NCI-H1105 (cell line): ENCODE data around the gene ZNF304.
A peak's percentile ranks its signal among the peaks of the same experiment; 100 is the strongest.
"Not testable (repeated sequence)": the region's sequence is repeated elsewhere in the genome, so short reads cannot be mapped to it uniquely, and the experiment has no call there.

Experiments used
- DNase-seq: peaks from one replicate; lab custom pipeline; 2025; lab: John Stamatoyannopoulos, UW

Gene ZNF304

GRCh38 chr19:57362419-57362818 is 11.3 kb downstream of the ZNF304 start:
- no peak for DNase-seq

- DNase-seq = peak; percentile 99
Observed at GRCh38 chr19:57362997-57363687, 12.1 kb downstream of the ZNF304 start, which contains the start of the genes TRAPPC2B and ZNF547. Gene TRAPPC2B (plus strand): TSS chr19:57363551. CDS start chr19:57364834, 1,283 bp downstream. Gene ZNF547 (plus strand): TSS chr19:57363551. CDS start chr19:57368556, 5,005 bp downstream.

- no peak for DNase-seq
Observed at GRCh38 chr19:57363688-57364181, 12.7 kb downstream of the ZNF304 start.

- DNase-seq = no peak
Observed at GRCh38 chr19:57366776-57367175, 15.7 kb downstream of the ZNF304 start.

GRCh38 chr19:57374179-57374578 is 23.1 kb downstream of the ZNF304 start:
- no peak for DNase-seq

GRCh38 chr19:57374647-57375046 is 23.6 kb downstream of the ZNF304 start:
- DNase-seq = not testable (repeated sequence)

- DNase-seq = no peak
Observed at GRCh38 chr19:57376151-57376550, 25.1 kb downstream of the ZNF304 start.

- DNase-seq = no peak
Observed at GRCh38 chr19:57377498-57378146, 26.6 kb downstream of the ZNF304 start.

GRCh38 chr19:57380923-57381322 is 29.9 kb downstream of the ZNF304 start:
- DNase-seq = no peak

- no peak for DNase-seq
Observed at GRCh38 chr19:57382806-57383488, 31.9 kb downstream of the ZNF304 start.

- DNase-seq = no peak
Observed at GRCh38 chr19:57389194-57389729, 38.2 kb downstream of the ZNF304 start.

GRCh38 chr19:57389730-57390598 is 38.9 kb downstream of the ZNF304 start, which contains the start of gene ZNF548:
Gene ZNF548 (plus strand): TSS chr19:57389854. CDS start chr19:57390100, 246 bp downstream.
- DNase-seq = peak; percentile 100

GRCh38 chr19:57395710-57396109 is 44.6 kb downstream of the ZNF304 start:
- DNase-seq = no peak

GRCh38 chr19:57398868-57399267 is 47.8 kb downstream of the ZNF304 start:
- DNase-seq = no peak

- no peak for DNase-seq
Observed at GRCh38 chr19:57403737-57404563, 52.9 kb downstream of the ZNF304 start.

GRCh38 chr19:57406516-57407123 is 55.5 kb downstream of the ZNF304 start:
- DNase-seq = peak; percentile 69
